ENCODE measurements around the gene DRC7. TPM values are rescaled to one million over a fixed set of nuclear protein-coding genes. Genes with fewer than 3 reads are reported as not detected.

The DRC7 gene
- total and polyA plus RNA-seq, 10 of the 15 experiments (the other 5 are each of a cell fraction or from before 2014, with no cell fraction given), result 0.06 to 0.49 (median 0.14) TPM; not detected in 4

DNA sequence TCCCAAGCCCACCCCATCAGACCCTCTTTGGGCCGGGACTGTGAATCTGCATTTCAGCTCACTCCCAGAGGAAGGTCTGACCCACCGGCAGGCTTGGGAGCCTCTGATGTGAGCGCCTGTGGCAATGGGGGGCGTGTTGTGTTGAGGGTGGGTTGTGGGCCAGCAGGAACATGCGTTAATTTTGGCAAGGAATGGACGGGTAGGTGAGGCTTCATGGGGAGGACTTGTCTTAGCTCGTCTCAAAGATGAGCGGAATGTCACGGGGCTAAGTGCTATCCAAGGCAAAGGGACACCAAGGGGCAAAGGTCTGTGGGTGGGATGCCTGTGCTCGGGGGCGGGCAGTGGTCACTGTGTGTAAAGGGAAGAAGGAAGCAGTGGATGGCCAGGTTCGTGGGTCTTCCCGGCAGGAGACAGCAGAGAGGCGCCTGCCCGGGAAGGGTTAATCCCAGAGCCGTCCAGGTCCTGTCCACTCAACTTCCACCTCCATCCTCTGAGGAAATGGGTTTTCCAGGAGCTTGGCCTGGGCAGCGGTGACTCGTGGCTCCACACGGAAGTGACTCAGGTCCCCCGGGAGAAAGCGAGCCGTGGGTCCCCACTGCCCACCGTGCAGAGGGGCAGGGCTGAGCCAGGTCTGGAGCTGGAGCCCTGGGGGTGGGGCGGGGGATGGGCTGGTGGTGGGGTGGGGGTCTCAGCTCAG is 48.8 kb upstream of the DRC7 start:
- no peak for TF ChIP-seq ZNF217 (IDR thresholded peaks at IDR 0.05)
- TF ChIP-seq ZNF687 (IDR thresholded peaks at IDR 0.05), result no peak
- TF ChIP-seq, protein P1, sequence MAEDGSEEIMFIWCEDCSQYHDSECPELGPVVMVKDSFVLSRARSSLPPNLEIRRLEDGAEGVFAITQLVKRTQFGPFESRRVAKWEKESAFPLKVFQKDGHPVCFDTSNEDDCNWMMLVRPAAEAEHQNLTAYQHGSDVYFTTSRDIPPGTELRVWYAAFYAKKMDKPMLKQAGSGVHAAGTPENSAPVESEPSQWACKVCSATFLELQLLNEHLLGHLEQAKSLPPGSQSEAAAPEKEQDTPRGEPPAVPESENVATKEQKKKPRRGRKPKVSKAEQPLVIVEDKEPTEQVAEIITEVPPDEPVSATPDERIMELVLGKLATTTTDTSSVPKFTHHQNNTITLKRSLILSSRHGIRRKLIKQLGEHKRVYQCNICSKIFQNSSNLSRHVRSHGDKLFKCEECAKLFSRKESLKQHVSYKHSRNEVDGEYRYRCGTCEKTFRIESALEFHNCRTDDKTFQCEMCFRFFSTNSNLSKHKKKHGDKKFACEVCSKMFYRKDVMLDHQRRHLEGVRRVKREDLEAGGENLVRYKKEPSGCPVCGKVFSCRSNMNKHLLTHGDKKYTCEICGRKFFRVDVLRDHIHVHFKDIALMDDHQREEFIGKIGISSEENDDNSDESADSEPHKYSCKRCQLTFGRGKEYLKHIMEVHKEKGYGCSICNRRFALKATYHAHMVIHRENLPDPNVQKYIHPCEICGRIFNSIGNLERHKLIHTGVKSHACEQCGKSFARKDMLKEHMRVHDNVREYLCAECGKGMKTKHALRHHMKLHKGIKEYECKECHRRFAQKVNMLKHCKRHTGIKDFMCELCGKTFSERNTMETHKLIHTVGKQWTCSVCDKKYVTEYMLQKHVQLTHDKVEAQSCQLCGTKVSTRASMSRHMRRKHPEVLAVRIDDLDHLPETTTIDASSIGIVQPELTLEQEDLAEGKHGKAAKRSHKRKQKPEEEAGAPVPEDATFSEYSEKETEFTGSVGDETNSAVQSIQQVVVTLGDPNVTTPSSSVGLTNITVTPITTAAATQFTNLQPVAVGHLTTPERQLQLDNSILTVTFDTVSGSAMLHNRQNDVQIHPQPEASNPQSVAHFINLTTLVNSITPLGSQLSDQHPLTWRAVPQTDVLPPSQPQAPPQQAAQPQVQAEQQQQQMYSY (CRISPR knock-in tag; IDR thresholded peaks at IDR 0.05), result no peak
- no peak for TF ChIP-seq HDAC6 (IDR thresholded peaks at IDR 0.05; ENCODE audit: unreplicated experiment)
- SMC1A ChIA-PET (ENCODE audit: uncharacterized antibody, unreplicated experiment), result interaction anchor here (0.6 to 6.6 kb wide), 6 partner anchors 35 to 70 kb away, joined by 3 to 126 read pairs (median 3); no protein-coding TSS in a partner anchor
- intact Hi-C loops (cut with micrococcal nuclease; ENCODE audit: unreplicated experiment) (no loop called here), in situ Hi-C loops (cut with MboI) (no loop called here)
- 48% methylated on average over 23 of the region's 24 CpGs for WGBS (ENCODE audit: insufficient coverage, insufficient replicate concordance, low lambda C conversion rate, missing lambda C conversion rate)
- Histone ChIP-seq H4K20me1 (ENCODE audit: control insufficient read depth, insufficient read depth) (no peaks in the 10 kb centered on the region), H3K4me3 (no peak overlapping the region), H3K27ac (ENCODE audit: control insufficient read depth, insufficient read depth) (no peak overlapping the region), H3K36me3 (ENCODE audit: control insufficient read depth in 2 of 2, insufficient read depth in 2 of 2, low read length in 1 of 2) (no peaks in the 10 kb centered on the region), H3K4me2 (ENCODE audit: control insufficient read depth, insufficient read depth) (no peak overlapping the region), H3K79me2 (ENCODE audit: control insufficient read depth, insufficient read depth, low read length) (no peaks in the 10 kb centered on the region), H3K27me3 (replicated peaks in 1 of 2; ENCODE audit: control insufficient read depth in 2 of 2, insufficient read depth in 2 of 2, low read length in 1 of 2) (peaks cover 0 to 2% of the 10 kb centered on the region in 2 experiments; a peak in 1 of 4 replicates), H3K9ac (ENCODE audit: control insufficient read depth, insufficient read depth, low read length) (no peak overlapping the region), H3K4me1 (ENCODE audit: control insufficient read depth, insufficient read depth, low read length) (peaks cover 19% of the 10 kb centered on the region), H2AFZ (ENCODE audit: control insufficient read depth, low read depth, low read length) (no peak overlapping the region), H3K9me3 (replicated peaks; ENCODE audit: control insufficient read depth, insufficient read depth, low read length) (no peaks in the 10 kb centered on the region)
- RAD21 ChIA-PET (ENCODE audit: unreplicated experiment), result interaction anchor here (0.6 to 6.0 kb wide), 4 partner anchors 35 to 60 kb away, joined by 5 to 88 read pairs (median 62); no protein-coding TSS in a partner anchor
- FAIRE-seq (no peak), ATAC-seq (no peak), DNase-seq (ENCODE audit: low read depth, low spot score) (no peak)
- POLR2A ChIA-PET, result interaction anchor here (0.6 kb wide), 1 partner anchor 677 kb away, joined by 5 read pairs; no protein-coding TSS in a partner anchor
- no TSS peak for BruUV-seq (replicated peaks)
- CTCF ChIA-PET, result interaction anchor here (1.2 to 6.1 kb wide), 4 partner anchors 8 to 68 kb away, joined by 4 to 118 read pairs (median 66); no protein-coding TSS in a partner anchor
